GM23338 (cell line): ENCODE data around the gene MACF1.

Experiments used
- CREB1 ChIP-seq: fragments of 250-450 bp; sonication (Bioruptor Pico); IDR thresholded peaks from 2 replicates; pipeline ENCODE4 v1.5.0; 2020; ENCODE audit warnings: low read depth, mild to moderate bottlenecking, moderate library complexity
- EZH2 ChIP-seq: fragments of 200-600 bp; sonication (generic); IDR thresholded peaks from one replicate; pipeline ENCODE4 v1.8.0; 2017; ENCODE audit warnings: antibody characterized with exemption, mild to moderate bottlenecking, low read depth; ENCODE audit not compliant: unreplicated experiment
- EZH2phosphoT487 ChIP-seq: fragments of 200-600 bp; sonication (generic); IDR thresholded peaks from one replicate; pipeline ENCODE4 v1.8.1; 2018; ENCODE audit warnings: antibody characterized with exemption; ENCODE audit not compliant: unreplicated experiment
- JUNB ChIP-seq: IDR thresholded peaks from one replicate; pipeline ENCODE4 v1.6.1; 2016; ENCODE audit warnings: antibody characterized with exemption; ENCODE audit not compliant: unreplicated experiment
- POLR2AphosphoS5 ChIP-seq: IDR thresholded peaks from 2 replicates; pipeline ENCODE4 v1.6.1; 2016; ENCODE audit warnings: antibody characterized with exemption, low read depth
- STAT1 ChIP-seq: IDR thresholded peaks from one replicate; pipeline ENCODE4 v1.6.1; 2016; ENCODE audit warnings: antibody characterized with exemption; ENCODE audit not compliant: unreplicated experiment
- ZNF114 ChIP-seq: fragments of 250-450 bp; sonication (Bioruptor Pico); IDR thresholded peaks from 2 replicates; pipeline ENCODE4 v1.5.0; 2020; ENCODE audit warnings: mild to moderate bottlenecking, moderate library complexity
- ZNF331 ChIP-seq: fragments of 250-450 bp; sonication (Bioruptor Pico); IDR thresholded peaks from 2 replicates; pipeline ENCODE4 v1.5.0; 2020; ENCODE audit warnings: low read depth, mild to moderate bottlenecking, moderate library complexity
- ZNF462 ChIP-seq: fragments of 250-450 bp; sonication (Bioruptor Pico); IDR thresholded peaks from 2 replicates; pipeline ENCODE4 v1.5.0; 2020; ENCODE audit warnings: mild to moderate bottlenecking, moderate library complexity
- TF ChIP-seq, protein P1 (sequence below), 2 experiments: fragments of 200-600 bp in 1 of 2; sonication (generic) in 1 of 2; conservative IDR thresholded peaks; 2 replicates each; pipeline versions ENCODE4 v1.5.1 to v1.6.1; 2016 to 2017; ENCODE audit warnings: antibody characterized with exemption in 2 of 2, low read depth in 2 of 2, mild to moderate bottlenecking in 2 of 2, moderate library complexity in 1 of 2
- TF ChIP-seq, protein P2 (sequence below): IDR thresholded peaks from one replicate; pipeline ENCODE4 v1.6.1; 2018; ENCODE audit warnings: antibody characterized with exemption; ENCODE audit not compliant: unreplicated experiment
- TF ChIP-seq, protein P3 (sequence below): IDR thresholded peaks from 2 replicates; pipeline ENCODE4 v1.6.1; 2016; ENCODE audit warnings: antibody characterized with exemption

GRCh38 chr1:39408641-39409054, 204.2 kb downstream of the MACF1 start:
- TF ChIP-seq, protein P1, sequence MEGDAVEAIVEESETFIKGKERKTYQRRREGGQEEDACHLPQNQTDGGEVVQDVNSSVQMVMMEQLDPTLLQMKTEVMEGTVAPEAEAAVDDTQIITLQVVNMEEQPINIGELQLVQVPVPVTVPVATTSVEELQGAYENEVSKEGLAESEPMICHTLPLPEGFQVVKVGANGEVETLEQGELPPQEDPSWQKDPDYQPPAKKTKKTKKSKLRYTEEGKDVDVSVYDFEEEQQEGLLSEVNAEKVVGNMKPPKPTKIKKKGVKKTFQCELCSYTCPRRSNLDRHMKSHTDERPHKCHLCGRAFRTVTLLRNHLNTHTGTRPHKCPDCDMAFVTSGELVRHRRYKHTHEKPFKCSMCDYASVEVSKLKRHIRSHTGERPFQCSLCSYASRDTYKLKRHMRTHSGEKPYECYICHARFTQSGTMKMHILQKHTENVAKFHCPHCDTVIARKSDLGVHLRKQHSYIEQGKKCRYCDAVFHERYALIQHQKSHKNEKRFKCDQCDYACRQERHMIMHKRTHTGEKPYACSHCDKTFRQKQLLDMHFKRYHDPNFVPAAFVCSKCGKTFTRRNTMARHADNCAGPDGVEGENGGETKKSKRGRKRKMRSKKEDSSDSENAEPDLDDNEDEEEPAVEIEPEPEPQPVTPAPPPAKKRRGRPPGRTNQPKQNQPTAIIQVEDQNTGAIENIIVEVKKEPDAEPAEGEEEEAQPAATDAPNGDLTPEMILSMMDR (conservative IDR thresholded peaks at IDR 0.05; ENCODE audit: low read depth in 2 of 2): no peak
- TF ChIP-seq POLR2AphosphoS5 (no peak; the same call in 1 of the 2 replicates), EZH2phosphoT487 (no peak), CREB1 (CRISPR knock-in tag) (no peak), EZH2 (no peak), JUNB (no peak), STAT1 (no peak), ZNF462 (CRISPR knock-in tag) (no peak), ZNF331 (no peak), ZNF114 (CRISPR knock-in tag) (no peak)
- TF ChIP-seq, protein P2, sequence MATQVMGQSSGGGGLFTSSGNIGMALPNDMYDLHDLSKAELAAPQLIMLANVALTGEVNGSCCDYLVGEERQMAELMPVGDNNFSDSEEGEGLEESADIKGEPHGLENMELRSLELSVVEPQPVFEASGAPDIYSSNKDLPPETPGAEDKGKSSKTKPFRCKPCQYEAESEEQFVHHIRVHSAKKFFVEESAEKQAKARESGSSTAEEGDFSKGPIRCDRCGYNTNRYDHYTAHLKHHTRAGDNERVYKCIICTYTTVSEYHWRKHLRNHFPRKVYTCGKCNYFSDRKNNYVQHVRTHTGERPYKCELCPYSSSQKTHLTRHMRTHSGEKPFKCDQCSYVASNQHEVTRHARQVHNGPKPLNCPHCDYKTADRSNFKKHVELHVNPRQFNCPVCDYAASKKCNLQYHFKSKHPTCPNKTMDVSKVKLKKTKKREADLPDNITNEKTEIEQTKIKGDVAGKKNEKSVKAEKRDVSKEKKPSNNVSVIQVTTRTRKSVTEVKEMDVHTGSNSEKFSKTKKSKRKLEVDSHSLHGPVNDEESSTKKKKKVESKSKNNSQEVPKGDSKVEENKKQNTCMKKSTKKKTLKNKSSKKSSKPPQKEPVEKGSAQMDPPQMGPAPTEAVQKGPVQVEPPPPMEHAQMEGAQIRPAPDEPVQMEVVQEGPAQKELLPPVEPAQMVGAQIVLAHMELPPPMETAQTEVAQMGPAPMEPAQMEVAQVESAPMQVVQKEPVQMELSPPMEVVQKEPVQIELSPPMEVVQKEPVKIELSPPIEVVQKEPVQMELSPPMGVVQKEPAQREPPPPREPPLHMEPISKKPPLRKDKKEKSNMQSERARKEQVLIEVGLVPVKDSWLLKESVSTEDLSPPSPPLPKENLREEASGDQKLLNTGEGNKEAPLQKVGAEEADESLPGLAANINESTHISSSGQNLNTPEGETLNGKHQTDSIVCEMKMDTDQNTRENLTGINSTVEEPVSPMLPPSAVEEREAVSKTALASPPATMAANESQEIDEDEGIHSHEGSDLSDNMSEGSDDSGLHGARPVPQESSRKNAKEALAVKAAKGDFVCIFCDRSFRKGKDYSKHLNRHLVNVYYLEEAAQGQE: no peak
- TF ChIP-seq, protein P3, sequence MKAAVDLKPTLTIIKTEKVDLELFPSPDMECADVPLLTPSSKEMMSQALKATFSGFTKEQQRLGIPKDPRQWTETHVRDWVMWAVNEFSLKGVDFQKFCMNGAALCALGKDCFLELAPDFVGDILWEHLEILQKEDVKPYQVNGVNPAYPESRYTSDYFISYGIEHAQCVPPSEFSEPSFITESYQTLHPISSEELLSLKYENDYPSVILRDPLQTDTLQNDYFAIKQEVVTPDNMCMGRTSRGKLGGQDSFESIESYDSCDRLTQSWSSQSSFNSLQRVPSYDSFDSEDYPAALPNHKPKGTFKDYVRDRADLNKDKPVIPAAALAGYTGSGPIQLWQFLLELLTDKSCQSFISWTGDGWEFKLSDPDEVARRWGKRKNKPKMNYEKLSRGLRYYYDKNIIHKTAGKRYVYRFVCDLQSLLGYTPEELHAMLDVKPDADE: no peak
